ENCODE results near the gene GNPDA1.

DNA sequence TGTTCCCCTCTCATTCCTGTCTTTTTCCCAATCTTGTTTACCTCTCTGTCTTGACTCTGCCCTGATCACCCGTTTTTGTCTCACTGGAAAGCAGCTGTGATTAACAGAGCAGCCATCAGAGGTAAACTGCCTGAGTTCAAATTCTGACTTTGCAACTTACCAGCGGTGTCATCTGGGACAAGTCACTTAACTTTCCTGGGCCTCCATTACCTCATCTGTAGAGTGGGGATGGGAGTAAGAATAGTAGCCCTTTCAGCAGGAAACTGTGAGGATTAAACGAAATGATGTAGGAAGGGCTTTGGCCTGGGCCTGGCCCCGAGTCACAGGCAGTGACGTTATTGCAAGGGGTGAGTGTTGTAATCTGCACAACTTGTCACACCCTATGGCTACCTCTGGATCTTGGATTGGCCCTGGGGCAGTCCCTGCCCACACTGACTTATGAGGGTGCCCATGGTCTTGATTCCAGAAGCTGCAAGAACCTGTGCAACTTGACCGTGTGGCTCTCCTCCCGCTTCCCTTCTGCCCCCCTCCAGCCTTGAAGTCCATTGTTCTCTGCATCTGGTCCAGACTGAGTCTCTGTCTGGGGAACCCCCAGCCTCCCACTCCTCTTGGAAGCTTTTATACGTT is 54.2 kb downstream of the GNPDA1 start:
- no peak for TF ChIP-seq POLR2AphosphoS5 (IDR thresholded peaks at IDR 0.05)
- TF ChIP-seq CTCF (IDR thresholded peaks at IDR 0.05; ENCODE audit: poor library complexity, severe bottlenecking) = no peak
- TF ChIP-seq EZH2 (IDR thresholded peaks at IDR 0.05; ENCODE audit: borderline replicate concordance, insufficient read depth, low read length, poor library complexity, severe bottlenecking) = no peak
- TF ChIP-seq EP300 (conservative IDR thresholded peaks at IDR 0.05; ENCODE audit: poor library complexity, severe bottlenecking) = no peak

All from neural cell (in vitro differentiated cells).